Measurements from ENCODE around the gene KCNIP2.

DNA sequence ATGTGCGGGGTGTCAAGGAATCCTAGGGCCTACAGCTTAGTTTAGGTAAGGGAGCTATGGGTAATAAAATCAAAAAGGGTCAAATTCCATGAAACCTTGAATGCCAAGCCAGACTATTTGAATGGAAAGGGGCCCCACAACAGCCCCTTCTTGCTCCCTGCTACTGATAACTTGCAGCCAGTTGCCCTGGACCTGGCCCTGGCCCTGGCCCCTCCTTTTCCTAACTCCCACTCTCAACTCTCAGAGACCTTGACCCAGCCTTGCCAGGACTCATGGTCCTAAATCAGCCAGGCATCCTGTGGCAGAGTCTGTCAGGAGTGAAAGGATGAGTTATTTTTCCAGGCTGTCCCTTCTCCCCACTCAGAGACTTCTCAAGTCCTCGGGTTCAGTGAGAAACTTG is 5.9 kb downstream of the KCNIP2 start:
- TF ChIP-seq CTCF (IDR thresholded peaks at IDR 0.05) = no peak
- no peak for TF ChIP-seq ZFX (IDR thresholded peaks at IDR 0.05; ENCODE audit: borderline replicate concordance)

Data from 22Rv1 (cell line).